ENCODE data around the gene CRB2. TPM values are rescaled to one million over a fixed set of nuclear protein-coding genes. Genes with fewer than 3 reads are reported as not detected.

Gene CRB2
- total RNA-seq, 2 experiments from 2014 or later, result not detected

DNA sequence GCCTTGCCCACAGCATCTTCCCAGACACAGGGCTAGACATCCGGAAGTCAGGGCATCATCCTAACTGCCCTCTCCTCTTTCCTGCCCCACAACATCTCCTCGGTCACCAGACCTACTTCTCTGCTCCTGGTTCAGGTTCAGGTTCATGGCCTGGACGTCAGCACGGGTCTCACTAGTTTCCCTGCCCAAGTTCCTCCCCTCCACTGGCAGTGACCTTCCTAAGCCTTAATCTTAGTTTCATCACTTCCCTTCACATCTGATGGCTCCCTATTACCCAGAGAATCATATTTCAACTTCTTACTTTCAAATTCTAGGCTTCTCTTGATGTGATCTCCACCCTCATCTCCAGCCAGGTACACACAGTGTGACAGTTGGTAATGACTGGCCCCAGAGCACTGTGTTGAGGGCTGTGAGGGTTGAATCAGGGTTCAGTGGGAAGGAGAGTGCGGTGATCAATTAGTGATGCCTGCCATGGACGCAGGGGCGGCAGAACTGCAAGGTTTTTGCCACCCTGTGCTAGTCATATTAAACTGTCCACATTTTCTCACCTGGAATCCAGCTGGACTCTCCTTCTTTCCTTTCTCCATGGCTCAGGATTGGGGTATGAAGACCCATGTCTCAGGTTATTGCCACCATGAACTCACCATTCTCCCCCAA lies 34.3 kb upstream of the CRB2 start:
- H3K4me1 Mint-ChIP-seq (ENCODE audit: low read depth), result peaks cover 45% of the 10 kb centered on the region
- ATAC-seq (ENCODE audit: poor library complexity) (no peak), DNase-seq (no peak)
- Histone ChIP-seq H3K27me3 (ENCODE audit: control insufficient read depth in 1 of 2, insufficient read depth in 2 of 2, low read length in 2 of 2) (no peaks in the 10 kb centered on the region), H3K9me3 (ENCODE audit: control insufficient read depth in 1 of 2, insufficient read depth in 1 of 2, low read length in 2 of 2) (no peaks in the 10 kb centered on the region), H3K36me3 (ENCODE audit: insufficient read depth, low read length) (no peaks in the 10 kb centered on the region), H3K4me1 (ENCODE audit: insufficient read depth, low read length) (peaks cover 32% of the 10 kb centered on the region), H3K4me3 (ENCODE audit: low read length) (no peak overlapping the region), H3K27ac (ENCODE audit: low read depth in 1 of 2, low read length in 2 of 2) (peak overlapping the region; percentile 66 to 73)
- H3K4me3 Mint-ChIP-seq, result peak overlapping the region; percentile 6
- intact Hi-C loops (cut with DNase I, micrococcal nuclease), result loop anchor here (1.0 to 5.0 kb wide), 4 partner anchors 17 to 54 kb away; partner anchors contain the start of gene STRBP (in 2 of the 2)
- H3K27me3 Mint-ChIP-seq, result no peaks in the 10 kb centered on the region
- peak overlapping the region; percentile 97 for H3K27ac Mint-ChIP-seq
- POLR2A ChIA-PET, result interaction anchor here (1.2 to 2.1 kb wide), 3 partner anchors 17 to 53 kb away, joined by 7 to 16 read pairs (median 8); partner anchors contain the start of gene STRBP
- CTCF ChIA-PET, result interaction anchor here (1.2 kb wide), 1 partner anchor 28 kb away, joined by 4 read pairs; no protein-coding TSS in a partner anchor
- no peaks in the 10 kb centered on the region for H3K9me3 Mint-ChIP-seq
- TF ChIP-seq, protein P1, sequence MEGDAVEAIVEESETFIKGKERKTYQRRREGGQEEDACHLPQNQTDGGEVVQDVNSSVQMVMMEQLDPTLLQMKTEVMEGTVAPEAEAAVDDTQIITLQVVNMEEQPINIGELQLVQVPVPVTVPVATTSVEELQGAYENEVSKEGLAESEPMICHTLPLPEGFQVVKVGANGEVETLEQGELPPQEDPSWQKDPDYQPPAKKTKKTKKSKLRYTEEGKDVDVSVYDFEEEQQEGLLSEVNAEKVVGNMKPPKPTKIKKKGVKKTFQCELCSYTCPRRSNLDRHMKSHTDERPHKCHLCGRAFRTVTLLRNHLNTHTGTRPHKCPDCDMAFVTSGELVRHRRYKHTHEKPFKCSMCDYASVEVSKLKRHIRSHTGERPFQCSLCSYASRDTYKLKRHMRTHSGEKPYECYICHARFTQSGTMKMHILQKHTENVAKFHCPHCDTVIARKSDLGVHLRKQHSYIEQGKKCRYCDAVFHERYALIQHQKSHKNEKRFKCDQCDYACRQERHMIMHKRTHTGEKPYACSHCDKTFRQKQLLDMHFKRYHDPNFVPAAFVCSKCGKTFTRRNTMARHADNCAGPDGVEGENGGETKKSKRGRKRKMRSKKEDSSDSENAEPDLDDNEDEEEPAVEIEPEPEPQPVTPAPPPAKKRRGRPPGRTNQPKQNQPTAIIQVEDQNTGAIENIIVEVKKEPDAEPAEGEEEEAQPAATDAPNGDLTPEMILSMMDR (IDR thresholded peaks at IDR 0.05), result no peak
- H3K36me3 Mint-ChIP-seq (ENCODE audit: low read depth), result no peaks in the 10 kb centered on the region

DNA sequence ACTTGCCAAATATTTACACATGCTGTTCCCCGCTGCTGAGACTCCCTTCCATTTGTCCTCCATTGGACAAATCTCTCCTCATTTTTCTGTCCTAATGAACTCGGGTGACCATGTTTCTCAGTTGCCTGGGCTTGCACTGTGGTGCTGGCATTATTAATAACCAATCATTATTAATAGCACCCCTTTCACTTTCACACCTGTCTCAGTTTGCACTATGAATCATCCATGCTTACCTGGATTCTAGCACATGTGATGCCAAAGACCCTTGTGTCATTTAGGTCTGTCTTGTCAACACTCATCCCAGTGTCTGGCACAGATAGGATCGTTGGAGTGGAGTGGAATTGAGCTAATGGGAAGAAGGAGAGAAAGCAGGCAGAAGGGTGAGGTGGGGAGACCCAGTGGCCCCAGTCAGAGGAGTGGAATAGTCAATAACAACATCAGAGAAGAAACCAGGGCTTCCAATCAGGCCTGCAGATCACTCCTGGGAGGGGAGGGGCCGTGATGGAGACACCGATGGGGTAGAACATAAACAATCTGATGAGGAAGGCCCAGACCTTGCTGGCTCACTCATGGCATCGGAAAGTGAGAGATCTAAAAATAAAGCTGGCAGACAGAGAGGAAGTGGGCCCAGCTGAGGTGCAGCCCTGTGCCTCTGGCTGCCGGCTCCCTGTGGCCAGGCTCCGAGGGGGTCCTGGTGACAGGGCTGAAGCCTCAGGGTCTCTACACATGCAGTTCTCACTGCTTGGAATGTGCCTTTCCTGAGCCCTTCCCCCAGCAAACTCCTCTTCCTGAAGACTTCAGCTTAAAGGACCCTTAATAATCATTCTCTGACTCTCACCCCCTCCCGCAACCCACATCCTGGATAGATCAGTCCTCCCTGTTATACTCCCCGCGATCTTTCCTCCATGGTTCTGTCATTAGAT lies 33.5 kb upstream of the CRB2 start:
- Mint-ChIP-seq H3K4me3 (peak overlapping the region; percentile 38), H3K36me3 (ENCODE audit: low read depth) (no peaks in the 10 kb centered on the region), H3K4me1 (ENCODE audit: low read depth) (peaks cover 45% of the 10 kb centered on the region), H3K27ac (peak overlapping the region; percentile 97), H3K27me3 (no peaks in the 10 kb centered on the region), H3K9me3 (no peaks in the 10 kb centered on the region)
- Histone ChIP-seq H3K9me3 (ENCODE audit: control insufficient read depth in 1 of 2, insufficient read depth in 1 of 2, low read length in 2 of 2) (no peaks in the 10 kb centered on the region), H3K4me3 (ENCODE audit: low read length) (peak overlapping the region; percentile 33), H3K4me1 (ENCODE audit: insufficient read depth, low read length) (peaks cover 32% of the 10 kb centered on the region), H3K36me3 (ENCODE audit: insufficient read depth, low read length) (no peaks in the 10 kb centered on the region), H3K27me3 (ENCODE audit: control insufficient read depth in 1 of 2, insufficient read depth in 2 of 2, low read length in 2 of 2) (no peaks in the 10 kb centered on the region), H3K27ac (ENCODE audit: low read depth in 1 of 2, low read length in 2 of 2) (peak overlapping the region; percentile 66 to 73)
- DNase-seq (peak; percentile 36 to 82 (median 63)), ATAC-seq (ENCODE audit: poor library complexity) (peak; percentile 85)
- intact Hi-C loops (cut with DNase I, micrococcal nuclease), result loop anchor here (1.0 to 5.0 kb wide), 4 partner anchors 16 to 55 kb away; partner anchors contain the start of gene STRBP (in 2 of the 2)
- TF ChIP-seq, protein P1 (IDR thresholded peaks at IDR 0.05), result no peak
- POLR2A ChIA-PET, result interaction anchor here (0.6 to 2.1 kb wide), 5 partner anchors 16 to 55 kb away, joined by 3 to 16 read pairs (median 7); partner anchors contain the start of gene STRBP
- CTCF ChIA-PET, result interaction anchor here (0.8 to 1.2 kb wide), 2 partner anchors 16 to 27 kb away, joined by 3 to 4 read pairs; no protein-coding TSS in a partner anchor
